Endothelial cell of umbilical vein (primary cell): Measurements from ENCODE around the gene BANK1. TPM values are rescaled to one million over a fixed set of nuclear protein-coding genes. Genes with fewer than 3 reads are reported as not detected.
A peak's percentile ranks its signal among the peaks of the same experiment; 100 is the strongest.

Experiments used
- BruUV-seq: library from RNA; stranded (reverse); fragments of 400-500 nt; replicated peaks from 2 replicates; lab custom pipeline; 2021; lab: Mats Ljungman, UMichigan
- CTCF ChIA-PET: fragments of 300-600, 350-600 bp; sonication (Branson Sonifier 250); formaldehyde crosslinking; loops from one replicate; lab custom pipeline; 2021; ENCODE audit warnings: antibody characterized with exemption, inconsistent platforms; lab: Charles Lee
- POLR2A ChIA-PET: fragments of 300-600, 350-600 bp; sonication (Branson Sonifier 250); formaldehyde crosslinking; loops from one replicate; lab custom pipeline; 2021; ENCODE audit warnings: antibody characterized with exemption, inconsistent platforms; lab: Charles Lee
- DNase-seq: peaks from one replicate; pipeline ENCODE4 v3.0.0-alpha.2; 2011; ENCODE audit warnings: low read depth, low spot score
- FAIRE-seq: peaks from 2 replicates; lab custom pipeline; 2011; peaks lifted over from hg19 to GRCh38; lab: Jason Lieb, UNC
- H2AFZ ChIP-seq: 2 replicates; pipeline ENCODE4 v1.6.0; 2012; ENCODE audit warnings: low read depth, low read length, control low read depth, inconsistent platforms
- H3K27ac ChIP-seq: 2 replicates; pipeline ENCODE4 v1.5.1; 2011; ENCODE audit warnings: low read depth, mild to moderate bottlenecking, control low read depth, low read length, moderate library complexity; ENCODE audit not compliant: insufficient read depth
- H3K27me3 ChIP-seq, 2 experiments: 2 replicates each; pipeline versions ENCODE4 v1.6.0 to v1.6.1; 2011; ENCODE audit warnings: low read length in 2 of 2, mixed read lengths in 1 of 2; ENCODE audit not compliant: control insufficient read depth in 2 of 2, insufficient read depth in 2 of 2
- H3K36me3 ChIP-seq, 2 experiments: 2 replicates in 1 of 2; 3 replicates in 1 of 2; pipeline ENCODE4 v1.5.1; 2011; ENCODE audit warnings: low read length in 2 of 2, mild to moderate bottlenecking in 1 of 2, moderate library complexity in 1 of 2; ENCODE audit not compliant: control insufficient read depth in 2 of 2, insufficient read depth in 2 of 2; ENCODE audit errors: extremely low read depth in 1 of 2
- H3K4me1 ChIP-seq: 3 replicates; pipeline ENCODE4 v1.5.1; 2011; ENCODE audit warnings: mild to moderate bottlenecking, low read length; ENCODE audit not compliant: control insufficient read depth, insufficient read depth; ENCODE audit errors: extremely low read depth
- H3K4me2 ChIP-seq: 2 replicates; pipeline ENCODE4 v1.6.1; 2011; ENCODE audit warnings: low read length, control low read depth, mixed read lengths; ENCODE audit not compliant: insufficient read depth
- H3K4me3 ChIP-seq, 3 experiments: fragments of 200-600 bp in 1 of 3; sonication (generic), shearing (Covaris generic) in 1 of 3; replicated peaks in 1 of 3; 2 replicates each; pipeline ENCODE4 v1.5.1; 2011 to 2016; ENCODE audit warnings: control low read depth in 3 of 3, low read length in 3 of 3, mild to moderate bottlenecking in 2 of 3, inconsistent platforms in 1 of 3, low read depth in 1 of 3, moderate library complexity in 1 of 3; ENCODE audit not compliant: insufficient read depth in 1 of 3
- H3K79me2 ChIP-seq: 2 replicates; pipeline ENCODE4 v1.6.0; 2012; ENCODE audit warnings: low read length, inconsistent platforms; ENCODE audit not compliant: control insufficient read depth, insufficient read depth
- H3K9ac ChIP-seq: replicated peaks from 2 replicates; pipeline ENCODE3; 2011; ENCODE audit warnings: low read length, control low read depth; ENCODE audit not compliant: insufficient read depth; ENCODE audit errors: extremely low read depth
- H3K9me1 ChIP-seq: replicated peaks from 3 replicates; pipeline ENCODE4 v1.6.0; 2011; ENCODE audit warnings: mild to moderate bottlenecking, low read length; ENCODE audit not compliant: control insufficient read depth, insufficient read depth; ENCODE audit errors: extremely low read depth
- H3K9me3 ChIP-seq: replicated peaks from 2 replicates; pipeline ENCODE4 v1.5.1; 2012; ENCODE audit warnings: low read length, inconsistent platforms; ENCODE audit not compliant: control insufficient read depth, insufficient read depth
- H4K20me1 ChIP-seq: replicated peaks from 2 replicates; pipeline ENCODE3; 2011; ENCODE audit warnings: mild to moderate bottlenecking, low read length; ENCODE audit not compliant: control insufficient read depth, insufficient read depth; ENCODE audit errors: extremely low read depth
- CTCF ChIP-seq, 2 donors: IDR thresholded peaks; 1 replicate in 1 of 2; 2 replicates in 1 of 2; pipeline ENCODE4 v1.5.1; 2011; ENCODE audit warnings: low read length in 2 of 2, mild to moderate bottlenecking in 2 of 2, moderate library complexity in 2 of 2, control low read depth in 1 of 2, inconsistent platforms in 1 of 2, low read depth in 1 of 2; ENCODE audit not compliant: insufficient read depth in 1 of 2; ENCODE audit errors: extremely low read depth in 1 of 2
- EZH2 ChIP-seq: IDR thresholded peaks from 2 replicates; pipeline ENCODE4 v1.6.1; 2012; ENCODE audit warnings: borderline replicate concordance, low read depth, mild to moderate bottlenecking, moderate library complexity, low read length, inconsistent platforms; ENCODE audit not compliant: severe bottlenecking
- FOS ChIP-seq: IDR thresholded peaks from 2 replicates; pipeline ENCODE4 v1.6.1; 2011; ENCODE audit warnings: mild to moderate bottlenecking, low read length, moderate library complexity, borderline replicate concordance; ENCODE audit not compliant: insufficient read depth
- GATA2 ChIP-seq: IDR thresholded peaks from 2 replicates; pipeline ENCODE4 v1.7.0; 2011; ENCODE audit warnings: low read depth, mild to moderate bottlenecking, moderate library complexity, mixed read lengths, low read length; ENCODE audit not compliant: insufficient read length, insufficient read depth
- JUN ChIP-seq: IDR thresholded peaks from 2 replicates; pipeline ENCODE4 v1.6.1; 2011; ENCODE audit warnings: borderline replicate concordance, low read depth; ENCODE audit not compliant: insufficient read length, insufficient read depth
- MYC ChIP-seq: IDR thresholded peaks from one replicate; pipeline ENCODE4 v1.6.1; 2011; ENCODE audit warnings: mild to moderate bottlenecking, low read depth, low read length
- POLR2A ChIP-seq: IDR thresholded peaks from 2 replicates; pipeline ENCODE4 v1.6.1; 2012; ENCODE audit warnings: low read depth, mild to moderate bottlenecking, control low read depth, low read length
- POLR2AphosphoS5 ChIP-seq: IDR thresholded peaks from 2 replicates; pipeline ENCODE4 v1.6.1; 2012; ENCODE audit warnings: low read depth, mild to moderate bottlenecking, control low read depth, low read length, moderate library complexity; ENCODE audit not compliant: insufficient read depth
- dilution Hi-C: fragments of 300-500 bp; cut with MboI; formaldehyde crosslinking; loops from one replicate; pipeline ENCODE4 v1.15.0; 2019; ENCODE audit warnings: low sequenced_read_pairs; ENCODE audit not compliant: extremely low pct_ligation_motif_present
- intact Hi-C: fragments of 100-400 bp; cut with micrococcal nuclease; formaldehyde crosslinking; loops from one replicate; pipeline ENCODE4 v1.10.0; 2022
- polyA plus RNA-seq, 4 experiments: library from polyadenylated mRNA; depleted of rRNA in 3 of 4; stranded (reverse) in 3 of 4; unstranded in 1 of 4; fragments of >200 nt; gene quantifications; 2 replicates each; pipeline versions ENCODE4 v1.2.1 to v1.2.3, GENCODE V29; 2011 to 2012; ENCODE audit warnings: missing spikeins in 1 of 4
- total RNA-seq: library from RNA; stranded (reverse); gene quantifications from 2 replicates; pipeline ENCODE4 v1.2.3, GENCODE V29; 2021
- TF ChIP-seq, protein P1 (sequence below): IDR thresholded peaks from 2 replicates; pipeline ENCODE4 v1.6.1; 2011; ENCODE audit not compliant: insufficient read depth, insufficient read length

Gene BANK1
- total and polyA plus RNA-seq, 2 donors (not counting 3 experiments of a cell fraction or from before 2014, with no cell fraction given), result 0.29 to 0.32 TPM

DNA sequence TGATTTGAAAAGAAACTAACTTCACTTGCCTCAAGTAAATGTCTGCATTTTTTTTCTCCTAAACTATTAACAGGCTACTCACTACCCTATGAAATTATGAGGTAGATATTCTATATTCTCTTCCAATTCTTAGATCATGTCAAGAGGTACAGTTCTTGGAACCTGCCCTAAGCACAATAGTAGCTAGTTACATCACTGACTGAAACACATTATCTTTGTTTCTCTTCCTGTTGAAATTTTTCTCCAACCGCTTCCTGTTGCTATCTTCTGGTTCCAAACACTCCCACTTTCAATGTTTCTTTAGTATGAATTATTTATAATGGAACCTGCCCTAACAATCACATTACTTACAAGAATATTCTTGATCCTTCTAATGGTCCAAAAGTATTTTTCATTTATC is 5.0 kb upstream of the BANK1 start:
- POLR2A ChIA-PET, result no interaction called here

More for the DNA sequence above, 5.0 kb upstream of the BANK1 start:
- Histone ChIP-seq H3K9me1 (no peaks in the 10 kb centered on the region), H3K4me3 (no peak overlapping the region), H3K27ac (no peak overlapping the region), H3K4me1 (peaks cover 3% of the 10 kb centered on the region), H3K4me2 (no peak overlapping the region), H3K36me3 (no peaks in the 10 kb centered on the region), H2AFZ (no peak overlapping the region), H3K79me2 (no peaks in the 10 kb centered on the region), H3K9ac (no peak overlapping the region), H3K27me3 (no peaks in the 10 kb centered on the region), H4K20me1 (no peaks in the 10 kb centered on the region), H3K9me3 (no peaks in the 10 kb centered on the region)
- no TSS peak for BruUV-seq
- CTCF ChIA-PET, result interaction anchor here (1.6 kb wide), 1 partner anchor 48 kb away, joined by 3 read pairs; no protein-coding TSS in a partner anchor
- DNase-seq (peak; percentile 43), FAIRE-seq (no peak)
- dilution Hi-C loops (no loop called here), intact Hi-C loops (no loop called here)
- TF ChIP-seq MYC (no peak), EZH2 (no peak), POLR2AphosphoS5 (no peak), JUN (no peak), GATA2 (no peak), FOS (no peak), POLR2A (no peak), CTCF (IDR thresholded peaks at IDR 0.05; ENCODE audit: extremely low read depth in 1 of 2, insufficient read depth in 1 of 2, low read depth in 1 of 2, low read length in 2 of 2) (no peak)
- TF ChIP-seq, protein P1, sequence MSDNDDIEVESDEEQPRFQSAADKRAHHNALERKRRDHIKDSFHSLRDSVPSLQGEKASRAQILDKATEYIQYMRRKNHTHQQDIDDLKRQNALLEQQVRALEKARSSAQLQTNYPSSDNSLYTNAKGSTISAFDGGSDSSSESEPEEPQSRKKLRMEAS, result no peak
